Stomach (tissue), 9 donors: ENCODE measurements around the gene TMEM121B. TPM values are rescaled to one million over a fixed set of nuclear protein-coding genes. Genes with fewer than 3 reads are reported as not detected.

Experiments used
- DNase-seq, 2 donors: peaks; one replicate each; pipeline versions ENCODE4 v3.0.0 to v3.0.0-alpha.2; 2013 to 2019
- H3K27ac ChIP-seq, 5 donors: fragments of 200-600 bp in 4 of 5; sonication (generic) in 4 of 5; one replicate each; pipeline ENCODE4 v1.5.1; 2013 to 2019; ENCODE audit warnings: mild to moderate bottlenecking in 1 of 5, moderate library complexity in 1 of 5
- H3K27me3 ChIP-seq, 3 donors: fragments of 200-600 bp; sonication (generic); one replicate each; pipeline ENCODE4 v1.5.1; 2017 to 2019; ENCODE audit warnings: mixed run types in 1 of 3
- H3K36me3 ChIP-seq, 4 donors: fragments of 200-600 bp; sonication (generic); 1 replicate in 3 of 4; 2 replicates in 1 of 4; pipeline ENCODE4 v1.5.1; 2016 to 2019
- H3K4me1 ChIP-seq, 4 donors: fragments of 200-600 bp; sonication (generic); one replicate each; pipeline ENCODE4 v1.5.1; 2016 to 2019
- H3K4me3 ChIP-seq, 4 donors: fragments of 200-600 bp; sonication (generic) in 3 of 4; one replicate each; pipeline ENCODE4 v1.5.1; 2016 to 2019; ENCODE audit warnings: mild to moderate bottlenecking in 1 of 4
- H3K9me3 ChIP-seq, 4 donors: fragments of 200-600 bp; sonication (generic); one replicate each; pipeline ENCODE4 v1.5.1; 2016 to 2019
- EP300 ChIP-seq: sonication (generic); formaldehyde crosslinking; IDR thresholded peaks from one replicate; pipeline ENCODE4 v1.6.1; 2017; ENCODE audit warnings: antibody characterized with exemption
- POLR2A ChIP-seq, 4 donors: fragments of 450-650 bp; IDR thresholded peaks; one replicate each; pipeline ENCODE4 v1.6.1; 2016; ENCODE audit warnings: antibody characterized with exemption in 4 of 4, control low read depth in 2 of 4, mild to moderate bottlenecking in 1 of 4, moderate library complexity in 1 of 4
- POLR2AphosphoS5 ChIP-seq, 3 donors: sonication (generic); formaldehyde crosslinking; IDR thresholded peaks; one replicate each; pipeline ENCODE4 v1.6.1; 2016; ENCODE audit warnings: antibody characterized with exemption in 3 of 3
- whole genome bisulfite sequencing, 5 donors: extraction: QIAGEN DNeasy Blood & Tissue Kit in 3 of 5; methylation state at CpG; one replicate each; pipeline versions ENCODE4 v1.1.5 to v1.1.7; 2013 to 2018; 5-methylcytosine and 5-hydroxymethylcytosine counted together
- intact Hi-C: fragments of 100-400 bp; cut with DNase I; formaldehyde crosslinking; loops from one replicate; pipeline ENCODE4 v1.15.1; 2023; ENCODE audit warnings: low total_unique reads
- polyA plus RNA-seq, 3 donors: library from polyadenylated mRNA; stranded (reverse); fragments of 200-250 nt; gene quantifications; one replicate each; pipeline ENCODE4 v1.2.3, GENCODE V29; 2013
- total RNA-seq, 5 donors: library from RNA; depleted of rRNA; stranded (reverse); fragments of >200 nt; gene quantifications; one replicate each; pipeline versions ENCODE4 v1.1.0 to v1.2.3, GENCODE V29; 2014 to 2016
- TF ChIP-seq, protein P1 (sequence below), 7 experiments: fragments of 450-650 bp in 4 of 7; fragments of 200-600 bp in 3 of 7; sonication (generic) in 3 of 7; IDR thresholded peaks; one replicate each; pipeline ENCODE4 v1.5.1; 2016 to 2019; ENCODE audit warnings: antibody characterized with exemption in 7 of 7, control low read depth in 2 of 7, mild to moderate bottlenecking in 1 of 7
- donor health status: healthy with polysubstance abuse.
- donor health status: Bipolar disorder and iron deficiency.
- donor health status: healthy.

The TMEM121B gene
- total and polyA plus RNA-seq, 8 donors, result 0.08 to 0.45 (median 0.25) TPM; not detected in 4

DNA sequence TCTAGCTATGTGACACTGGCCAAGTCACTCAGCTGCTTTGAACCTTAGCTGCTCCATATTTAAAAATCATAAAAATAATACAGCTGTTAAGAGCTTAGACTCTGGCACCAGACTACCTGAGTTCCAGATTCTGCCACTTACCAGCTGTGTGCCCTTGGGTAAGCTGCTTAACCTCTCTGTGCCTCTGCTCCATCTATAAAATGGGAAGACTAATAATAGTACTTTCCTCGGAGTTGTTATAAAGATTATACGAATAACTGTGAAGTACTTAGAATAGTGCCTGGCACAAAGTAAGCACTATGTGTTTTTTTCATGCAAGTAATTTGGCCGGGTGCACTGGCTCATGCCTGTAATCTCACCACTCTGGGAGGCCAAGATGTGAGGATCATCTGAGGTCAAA lies 36.6 kb upstream of the TMEM121B start:
- Histone ChIP-seq H3K27me3 (no peaks in the 10 kb centered on the region), H3K9me3 (no peaks in the 10 kb centered on the region), H3K4me1 (peaks cover 20 to 66% (median 43%) of the 10 kb centered on the region in 4 donors), H3K4me3 (peak overlapping the region in 3 of 4 donors; percentile 66 to 89 (median 69)), H3K36me3 (no peaks in the 10 kb centered on the region), H3K27ac (peak overlapping the region in 3 of 5 donors; percentile 91 to 93 (median 93))
- intact Hi-C loops, result no loop called here
- no peak for DNase-seq
- TF ChIP-seq POLR2A (IDR thresholded peaks at IDR 0.05) (no peak), EP300 (no peak), POLR2AphosphoS5 (IDR thresholded peaks at IDR 0.05) (no peak)
- TF ChIP-seq, protein P1, sequence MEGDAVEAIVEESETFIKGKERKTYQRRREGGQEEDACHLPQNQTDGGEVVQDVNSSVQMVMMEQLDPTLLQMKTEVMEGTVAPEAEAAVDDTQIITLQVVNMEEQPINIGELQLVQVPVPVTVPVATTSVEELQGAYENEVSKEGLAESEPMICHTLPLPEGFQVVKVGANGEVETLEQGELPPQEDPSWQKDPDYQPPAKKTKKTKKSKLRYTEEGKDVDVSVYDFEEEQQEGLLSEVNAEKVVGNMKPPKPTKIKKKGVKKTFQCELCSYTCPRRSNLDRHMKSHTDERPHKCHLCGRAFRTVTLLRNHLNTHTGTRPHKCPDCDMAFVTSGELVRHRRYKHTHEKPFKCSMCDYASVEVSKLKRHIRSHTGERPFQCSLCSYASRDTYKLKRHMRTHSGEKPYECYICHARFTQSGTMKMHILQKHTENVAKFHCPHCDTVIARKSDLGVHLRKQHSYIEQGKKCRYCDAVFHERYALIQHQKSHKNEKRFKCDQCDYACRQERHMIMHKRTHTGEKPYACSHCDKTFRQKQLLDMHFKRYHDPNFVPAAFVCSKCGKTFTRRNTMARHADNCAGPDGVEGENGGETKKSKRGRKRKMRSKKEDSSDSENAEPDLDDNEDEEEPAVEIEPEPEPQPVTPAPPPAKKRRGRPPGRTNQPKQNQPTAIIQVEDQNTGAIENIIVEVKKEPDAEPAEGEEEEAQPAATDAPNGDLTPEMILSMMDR (IDR thresholded peaks at IDR 0.05), result no peak
- WGBS, 5 donors, result 74 to 88% (median 85%) methylated on average over 3 of the region's 3 CpGs

DNA sequence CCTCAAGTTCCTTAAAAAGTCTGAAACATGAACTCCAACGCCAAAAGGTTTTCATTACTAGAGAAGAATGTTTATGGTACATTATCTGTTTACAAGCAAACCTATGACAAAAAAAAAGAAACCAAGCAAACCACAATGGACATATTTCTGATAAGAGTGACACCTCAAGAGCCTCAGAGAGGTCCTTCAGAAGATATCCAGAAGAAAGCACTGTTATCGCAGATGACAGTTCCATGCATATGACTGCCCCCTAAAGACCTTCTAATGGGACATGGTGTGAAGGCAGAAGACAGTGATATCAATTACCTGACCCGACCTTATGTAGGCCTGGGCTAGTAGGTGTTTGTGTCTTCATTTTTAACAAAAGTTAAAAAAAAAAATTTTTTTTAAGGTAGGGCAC lies 34.8 kb upstream of the TMEM121B start:
- Histone ChIP-seq H3K36me3 (no peaks in the 10 kb centered on the region), H3K27me3 (no peaks in the 10 kb centered on the region), H3K4me3 (no peak overlapping the region), H3K9me3 (no peaks in the 10 kb centered on the region), H3K27ac (no peak overlapping the region), H3K4me1 (peaks cover 20 to 74% (median 46%) of the 10 kb centered on the region in 4 donors)
- intact Hi-C loops, result no loop called here
- 72 to 88% (median 74%) methylated on average over 3 of the region's 3 CpGs for WGBS, 5 donors
- TF ChIP-seq EP300 (no peak), POLR2A (IDR thresholded peaks at IDR 0.05) (no peak), POLR2AphosphoS5 (IDR thresholded peaks at IDR 0.05) (no peak)
- TF ChIP-seq, protein P1 (IDR thresholded peaks at IDR 0.05), result no peak
- DNase-seq, result no peak

DNA sequence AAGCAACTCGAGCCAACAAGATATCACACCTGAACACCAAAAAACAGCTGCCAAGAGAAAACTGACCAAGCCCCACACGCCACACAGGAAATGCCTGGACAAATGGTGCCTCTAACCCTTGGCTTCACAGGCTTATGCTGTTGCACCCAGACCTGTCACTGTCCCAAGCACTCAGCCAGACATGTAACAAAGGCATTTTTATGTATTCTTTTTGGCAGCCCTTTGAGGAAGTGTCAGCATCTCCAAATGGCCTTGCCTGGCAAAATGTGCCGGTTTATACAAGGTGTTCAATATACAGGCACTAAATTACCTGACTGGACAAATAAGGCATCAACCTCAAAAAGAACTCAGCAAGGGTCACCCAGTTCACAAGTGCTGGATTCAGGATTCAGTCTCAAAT lies 31.8 kb upstream of the TMEM121B start:
- Histone ChIP-seq H3K36me3 (peaks cover 0 to 15% (median 11%) of the 10 kb centered on the region in 4 donors), H3K4me3 (no peak overlapping the region), H3K27ac (no peak overlapping the region), H3K4me1 (peaks cover 10 to 66% (median 33%) of the 10 kb centered on the region in 4 donors), H3K27me3 (no peaks in the 10 kb centered on the region), H3K9me3 (no peaks in the 10 kb centered on the region)
- TF ChIP-seq POLR2A (IDR thresholded peaks at IDR 0.05) (no peak), EP300 (no peak), POLR2AphosphoS5 (IDR thresholded peaks at IDR 0.05) (no peak)
- TF ChIP-seq, protein P1 (IDR thresholded peaks at IDR 0.05), result no peak
- intact Hi-C loops, result no loop called here
- WGBS, 5 donors, result 34 to 56% (median 44%) methylated on average over 3 of the region's 3 CpGs
- no peak for DNase-seq

DNA sequence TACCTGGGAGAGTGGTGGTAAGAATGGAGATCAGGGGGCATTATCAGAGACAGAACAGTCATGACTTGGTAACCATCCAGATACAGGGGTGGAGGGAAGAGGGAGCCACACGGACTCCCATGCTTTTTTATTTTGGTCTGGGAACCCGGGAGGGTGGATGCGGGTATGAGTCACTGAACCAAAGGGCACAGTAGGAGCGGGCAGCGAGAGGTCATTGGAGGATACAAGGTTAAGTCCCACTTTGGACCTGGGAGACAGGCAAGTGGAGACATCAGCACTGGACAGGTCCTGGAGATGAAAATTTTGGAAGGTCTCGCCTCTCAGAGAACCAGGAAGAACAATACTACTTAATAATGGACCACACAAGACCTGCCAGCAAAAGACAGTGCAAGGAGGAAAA lies 31.2 kb upstream of the TMEM121B start:
- Histone ChIP-seq H3K27ac (no peak overlapping the region), H3K4me1 (peaks cover 4 to 60% (median 27%) of the 10 kb centered on the region in 4 donors), H3K9me3 (no peaks in the 10 kb centered on the region), H3K36me3 (peaks cover 3 to 21% (median 16%) of the 10 kb centered on the region in 4 donors), H3K4me3 (no peak overlapping the region), H3K27me3 (no peaks in the 10 kb centered on the region)
- WGBS, 5 donors, result 81 to 90% (median 86%) methylated on average over 6 of the region's 6 CpGs
- no peak for DNase-seq
- intact Hi-C loops, result no loop called here
- TF ChIP-seq EP300 (no peak), POLR2AphosphoS5 (IDR thresholded peaks at IDR 0.05) (no peak), POLR2A (IDR thresholded peaks at IDR 0.05) (no peak)
- TF ChIP-seq, protein P1 (IDR thresholded peaks at IDR 0.05), result no peak
